NCI-H526 (cell line): ENCODE measurements around the gene RNGTT.
A peak's percentile ranks its signal among the peaks of the same experiment; 100 is the strongest.
"Not testable (repeated sequence)": the region's sequence is repeated elsewhere in the genome, so short reads cannot be mapped to it uniquely, and the experiment has no call there.

ENCODE experiments used
- DNase-seq, 2 experiments: peaks; one replicate each; lab custom pipeline; 2025; lab: John Stamatoyannopoulos, UW

RNGTT gene

DNA sequence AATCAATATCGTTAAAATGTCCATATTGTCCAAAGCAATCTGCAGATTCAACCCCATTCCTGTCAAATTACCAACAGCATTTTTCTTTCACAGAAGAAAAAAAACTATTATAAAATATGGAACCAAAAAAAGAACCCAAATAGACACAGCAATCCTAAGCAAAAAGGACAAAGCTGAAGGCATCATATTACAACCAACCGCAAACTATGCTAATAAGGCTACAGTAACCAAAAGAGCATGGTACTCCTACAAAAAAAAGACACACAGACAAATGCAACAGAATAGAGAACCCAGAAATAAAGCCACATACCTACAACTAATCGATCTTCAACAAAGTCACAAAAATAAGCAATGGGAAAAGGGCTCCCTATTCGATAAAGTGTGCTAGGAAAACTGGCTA, 49.2 kb downstream of the RNGTT start:
- peak; percentile 27 to 62 for DNase-seq

DNA sequence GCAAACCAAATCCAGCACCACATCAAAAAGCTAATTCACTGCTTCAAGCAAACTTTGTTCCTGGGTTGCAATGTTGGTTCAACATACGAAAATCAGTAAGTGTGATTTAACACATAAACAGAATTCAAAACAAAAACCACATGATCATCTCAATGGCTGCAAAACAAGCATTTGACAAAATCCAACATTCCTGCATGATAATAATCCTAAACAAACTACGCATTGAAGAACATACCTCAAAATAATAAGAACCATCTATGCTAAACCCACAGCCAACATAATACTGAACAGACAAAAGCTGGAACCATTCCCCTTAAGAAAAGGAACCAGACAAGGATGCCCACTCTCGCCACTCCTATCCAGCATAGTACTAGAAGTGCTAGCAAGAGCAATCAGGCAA, 49.9 kb downstream of the RNGTT start:
- no peak for DNase-seq

DNA sequence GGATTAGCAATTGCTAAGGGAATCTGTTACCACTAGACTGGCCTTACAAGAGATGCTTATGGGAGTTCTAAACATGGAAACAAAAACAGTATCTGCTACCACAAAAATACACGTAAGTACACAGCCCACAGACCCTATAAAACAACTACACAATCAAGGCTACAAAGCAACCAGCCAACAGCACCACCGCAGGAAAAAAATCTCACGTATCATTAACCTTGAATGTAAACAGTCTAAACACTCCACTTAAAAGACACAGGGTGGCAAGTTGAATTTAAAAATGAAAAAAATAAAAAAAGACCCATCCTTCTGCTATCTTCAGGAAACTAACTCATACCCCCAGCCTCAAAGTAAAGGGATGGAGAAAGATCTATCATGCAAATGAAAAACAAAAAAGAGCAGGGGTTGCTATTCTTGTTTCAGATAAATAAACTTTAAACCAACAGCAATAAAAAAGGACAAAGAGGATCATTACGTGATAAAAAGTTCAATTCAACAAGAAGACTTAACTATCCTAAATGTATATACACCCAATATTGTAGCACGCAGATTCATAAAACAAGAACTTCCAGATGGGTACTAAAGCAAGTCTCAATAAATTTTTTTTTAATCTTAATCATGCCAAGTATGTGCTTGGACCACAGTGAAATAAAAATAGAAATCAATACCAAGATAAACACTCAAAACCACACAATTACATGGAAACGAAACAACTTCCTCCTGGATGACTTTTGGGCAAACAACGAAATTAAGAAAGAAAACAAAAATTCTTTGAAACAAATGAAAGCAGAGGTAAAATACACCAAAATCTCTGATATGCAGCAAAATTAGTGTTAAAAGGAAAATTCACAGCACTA, 52.3 kb downstream of the RNGTT start:
- DNase-seq, result no peak

DNA sequence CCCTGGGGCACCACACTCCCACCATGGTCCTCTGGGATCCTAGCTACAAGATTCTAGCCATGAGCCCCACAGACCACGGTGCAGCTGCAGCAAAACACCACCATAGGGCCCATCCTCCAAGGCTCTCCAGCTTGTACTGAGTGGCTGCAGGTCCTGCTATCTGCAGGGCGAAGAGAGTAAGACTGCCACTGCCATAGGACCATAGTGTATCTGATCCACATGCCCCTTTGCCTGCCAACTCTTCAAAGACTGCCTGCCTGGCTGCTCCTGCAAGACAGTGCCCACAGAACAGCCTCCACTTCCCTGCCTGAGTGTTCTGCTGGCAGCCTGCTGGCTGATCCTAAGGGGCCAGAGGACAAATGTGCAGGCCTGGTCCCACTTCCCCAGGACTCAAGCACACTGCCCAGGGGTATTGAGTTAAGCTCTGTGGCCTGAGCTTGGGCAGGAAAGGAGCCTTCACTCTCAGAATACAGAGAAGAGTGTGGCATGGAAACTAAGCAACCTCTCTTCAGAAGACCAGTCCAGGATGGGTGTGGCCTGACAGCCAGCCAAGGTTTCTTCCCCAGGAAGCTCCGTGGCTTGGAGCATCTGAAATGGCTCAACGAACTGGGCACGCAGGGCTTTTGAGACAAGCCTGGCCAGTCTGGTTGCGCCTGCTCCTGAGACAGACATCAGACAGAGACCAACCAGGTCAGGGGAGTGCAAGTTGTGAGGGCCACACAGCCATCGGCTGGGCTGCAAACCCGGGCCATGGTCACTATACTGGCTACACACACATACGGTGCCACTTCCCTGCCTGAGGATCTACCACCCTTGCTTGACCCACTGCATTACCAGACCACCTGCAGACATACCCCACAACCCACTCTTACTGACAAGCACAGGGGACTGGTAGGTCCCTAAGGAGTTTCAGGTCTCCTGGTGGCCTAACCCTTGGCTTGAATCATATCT, 54.5 kb downstream of the RNGTT start:
- DNase-seq, result no peak

DNA sequence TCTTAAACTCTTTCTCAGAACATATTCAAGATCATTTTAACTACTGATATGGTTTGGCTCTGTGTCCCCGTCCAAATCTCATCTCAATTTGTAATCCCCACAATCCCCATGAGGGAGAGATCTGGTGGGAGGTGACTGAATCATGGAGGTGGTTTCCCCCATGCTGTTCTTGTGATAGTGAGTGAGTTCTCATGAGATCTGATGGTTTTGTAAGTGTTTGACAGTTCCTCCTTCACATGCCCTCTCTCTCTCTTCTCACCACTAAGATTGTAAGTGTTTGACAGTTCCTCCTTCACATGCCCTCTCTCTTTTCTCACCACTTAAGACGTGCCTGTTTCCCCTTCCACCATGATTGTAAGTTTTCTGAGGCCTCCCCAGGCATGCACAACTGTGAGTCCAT, 56.3 kb downstream of the RNGTT start:
- DNase-seq, result not testable (repeated sequence)

DNA sequence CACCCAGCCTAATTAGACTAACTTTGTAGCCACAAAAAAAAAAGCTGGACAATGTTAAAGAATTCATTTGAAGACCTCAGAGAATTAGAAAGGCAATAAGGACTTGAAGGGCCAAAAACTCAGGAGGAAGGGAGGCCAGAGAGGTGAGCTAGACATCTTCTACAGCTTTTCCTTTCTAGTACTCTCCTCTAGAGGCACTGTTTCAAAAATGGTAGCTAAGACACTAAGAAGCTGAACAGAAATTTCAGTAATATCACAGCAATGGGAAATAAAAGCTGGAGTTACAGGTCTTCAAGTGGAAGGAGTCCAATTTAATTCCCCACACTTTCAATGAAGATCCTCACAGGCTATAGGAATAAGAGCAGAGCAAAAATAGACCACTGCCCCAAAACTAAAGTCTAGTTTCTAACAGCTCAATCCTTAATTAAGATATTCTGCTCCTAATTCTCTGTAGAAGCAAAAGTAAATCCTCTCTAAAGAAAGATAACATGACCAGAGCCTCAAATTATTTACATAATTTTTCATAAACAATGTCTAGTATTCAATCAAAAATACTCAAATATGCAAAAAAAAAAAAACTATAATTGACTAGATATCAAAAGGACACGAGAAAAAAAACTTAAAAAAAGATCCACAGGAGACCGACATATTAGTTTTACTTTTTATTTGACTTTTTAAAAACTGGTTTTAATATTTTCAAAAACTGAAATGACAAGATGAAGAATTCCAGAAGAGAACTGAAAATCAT, 63.7 kb downstream of the RNGTT start:
- no peak for DNase-seq

DNA sequence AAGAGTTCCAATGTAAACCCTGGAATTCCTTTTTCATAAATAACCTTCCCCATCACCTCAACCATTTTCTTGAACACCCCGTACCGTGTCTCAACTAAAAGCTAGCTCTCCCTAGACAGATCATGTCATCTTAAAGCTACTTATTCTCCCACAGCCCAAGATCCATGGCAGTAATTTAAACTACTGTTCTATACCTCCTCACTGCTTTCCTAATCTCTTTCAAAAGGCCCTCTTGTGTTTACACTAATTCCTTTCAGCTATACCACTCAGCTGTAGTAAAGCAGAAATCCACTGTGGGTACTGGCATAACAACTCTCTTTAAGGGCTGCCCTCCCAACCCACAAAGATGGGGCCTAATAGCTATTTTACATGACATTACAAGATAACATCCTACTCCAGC, 67.5 kb downstream of the RNGTT start:
- DNase-seq, result no peak

DNA sequence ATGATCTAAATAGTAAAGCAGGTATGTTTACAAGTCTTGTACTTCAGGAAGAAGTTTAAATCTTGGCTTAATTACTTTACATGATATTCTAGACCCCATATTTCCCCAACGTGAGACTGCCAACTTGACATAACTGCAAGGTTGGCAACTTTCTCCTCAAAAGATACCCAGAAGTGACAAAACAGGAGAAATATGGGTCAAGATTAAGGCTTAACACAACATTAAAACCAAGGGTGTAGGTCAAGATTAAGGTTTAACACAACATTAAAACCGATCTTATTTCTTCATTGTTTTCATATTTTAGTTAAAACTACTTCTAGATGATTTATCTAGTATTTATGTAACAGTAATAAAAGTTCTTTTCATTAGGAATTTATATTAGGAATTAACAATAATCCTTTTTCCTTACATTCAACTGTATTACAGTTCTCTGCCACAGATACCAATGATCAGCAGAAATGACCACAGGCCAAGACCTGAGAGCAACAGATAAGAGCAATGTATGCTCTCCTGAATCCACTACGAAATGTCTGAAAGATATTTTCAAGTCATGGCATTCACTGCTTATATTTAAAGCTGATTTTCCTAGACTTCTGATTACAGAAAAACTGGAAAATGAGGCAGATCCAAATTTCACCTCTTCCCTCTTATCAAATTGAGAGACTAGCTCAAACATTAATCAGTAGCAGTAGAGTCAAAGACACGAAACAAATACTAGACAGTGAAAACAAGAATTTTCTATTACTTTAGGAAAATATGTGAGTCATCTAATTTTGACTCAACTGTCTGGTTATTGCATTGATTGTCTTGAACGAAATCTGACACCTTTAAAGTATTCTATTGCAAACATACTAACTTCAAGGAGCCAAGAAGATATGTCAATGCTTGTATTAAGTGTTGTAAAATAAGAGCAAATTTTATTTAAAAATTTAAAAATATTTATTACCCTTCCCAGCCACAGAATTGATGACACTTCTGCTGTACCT, 72.3 kb downstream of the RNGTT start:
- DNase-seq, result no peak

DNA sequence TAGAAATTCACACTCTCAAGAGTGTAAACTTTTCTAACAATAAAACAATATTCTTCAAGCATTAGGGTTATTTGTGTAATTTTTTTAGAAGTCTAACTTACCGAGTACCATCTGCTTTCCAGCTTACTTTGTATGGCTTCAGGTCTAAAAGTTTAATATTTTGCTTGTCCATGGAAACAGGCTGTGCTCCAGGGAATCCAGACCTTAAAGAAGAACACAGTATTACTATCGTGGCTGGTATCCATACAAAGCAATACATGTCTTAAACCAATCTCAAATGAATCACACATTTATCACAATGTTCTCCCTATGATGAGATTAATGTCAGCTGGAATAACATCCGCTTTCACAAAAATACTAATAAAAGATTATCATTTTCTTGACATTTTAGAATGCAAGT, 73.0 kb downstream of the RNGTT start:
- no peak for DNase-seq

DNA sequence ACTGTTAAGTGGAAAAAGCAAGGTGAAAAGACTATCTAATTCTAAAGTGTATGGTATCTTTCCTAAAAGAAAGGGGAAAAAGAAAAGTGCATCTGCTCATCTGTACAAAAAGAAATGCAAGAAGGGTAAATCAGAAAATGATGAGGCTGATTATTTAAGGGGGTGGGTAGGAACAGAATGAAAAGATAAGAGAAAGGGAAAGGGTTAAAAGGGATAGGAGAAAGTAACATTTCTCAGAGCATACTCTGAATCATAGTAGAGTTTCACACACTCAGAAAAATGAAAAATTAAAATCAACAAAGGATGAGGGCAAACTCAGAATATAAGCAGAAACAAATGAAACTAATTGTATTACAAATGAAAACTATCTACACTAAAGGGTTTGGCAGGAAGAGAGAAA, 79.1 kb downstream of the RNGTT start:
- DNase-seq, result no peak

DNA sequence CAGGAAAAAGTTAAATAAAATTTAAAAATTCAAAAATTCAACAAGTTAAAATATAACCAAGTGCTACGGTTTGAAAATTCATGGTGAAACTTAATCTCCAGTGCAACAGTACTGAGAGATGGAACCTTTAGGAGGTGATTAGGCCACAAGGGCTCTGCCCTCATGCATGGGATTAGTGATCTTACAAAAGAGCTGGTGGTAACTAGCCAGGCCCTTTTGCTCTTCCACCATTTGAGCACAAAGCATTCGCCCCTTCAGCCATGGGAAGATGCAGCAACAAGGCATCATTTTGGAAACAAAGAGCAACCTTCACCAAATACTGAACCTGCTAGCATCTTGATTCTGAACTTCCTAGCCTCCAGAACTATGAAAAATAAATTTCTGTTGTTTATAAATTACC, 80.9 kb downstream of the RNGTT start:
- DNase-seq, result no peak

DNA sequence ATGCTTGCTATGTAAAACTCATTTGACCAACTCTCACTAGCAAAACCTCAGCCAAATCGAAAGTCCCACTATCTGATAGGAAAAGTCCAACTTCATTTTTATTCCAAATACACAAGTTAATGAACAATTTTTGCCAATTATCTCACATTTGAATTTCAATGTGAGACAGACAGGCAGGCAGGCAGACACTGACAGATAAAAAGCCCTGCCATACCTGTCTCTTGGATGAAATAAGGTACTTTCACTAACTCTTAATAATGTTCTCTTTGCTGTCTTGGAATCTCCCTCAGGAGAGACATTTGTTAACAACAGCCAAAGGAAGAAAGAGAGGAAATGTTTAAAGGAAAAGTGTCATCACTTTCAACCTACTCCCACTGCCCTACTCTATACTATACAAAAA, 82.0 kb downstream of the RNGTT start:
- no peak for DNase-seq

DNA sequence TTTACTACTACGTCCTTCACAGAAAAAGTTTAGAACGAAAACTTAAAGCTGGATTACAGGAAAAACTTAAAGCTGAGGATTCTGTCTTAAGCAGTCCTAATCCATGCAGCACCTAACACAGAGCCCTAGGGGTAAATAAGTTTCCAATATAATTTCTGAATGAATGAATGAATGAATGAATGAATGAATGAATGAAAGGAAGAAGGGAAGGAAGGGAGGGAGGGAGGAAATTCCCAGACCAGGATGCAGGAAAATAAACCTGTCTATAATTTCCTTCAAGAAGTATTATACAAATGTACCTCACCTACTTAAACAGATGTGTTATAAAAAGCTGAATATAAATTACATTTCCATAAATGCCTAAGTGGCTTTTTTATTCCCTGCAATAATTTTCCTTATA, 83.4 kb downstream of the RNGTT start:
- DNase-seq, result no peak

DNA sequence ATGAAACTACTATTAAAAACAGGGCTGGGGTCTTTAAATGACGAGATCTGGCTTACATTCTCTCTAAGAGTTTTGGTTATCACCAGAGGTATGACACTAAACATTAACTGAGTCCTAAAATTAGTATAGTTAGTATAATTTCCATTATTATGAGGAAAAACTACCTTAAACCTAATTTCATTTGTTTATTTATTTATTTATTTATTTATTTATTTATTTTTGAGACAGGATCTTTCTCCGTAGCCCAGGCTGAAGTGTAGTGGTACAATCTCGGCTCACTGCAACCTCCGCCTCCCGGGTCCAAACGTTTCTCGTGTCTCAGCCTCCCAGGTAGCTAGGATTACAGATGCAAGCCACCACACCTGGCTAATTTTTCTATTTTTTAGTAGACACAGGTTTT, 85.5 kb downstream of the RNGTT start:
- DNase-seq, result no peak

DNA sequence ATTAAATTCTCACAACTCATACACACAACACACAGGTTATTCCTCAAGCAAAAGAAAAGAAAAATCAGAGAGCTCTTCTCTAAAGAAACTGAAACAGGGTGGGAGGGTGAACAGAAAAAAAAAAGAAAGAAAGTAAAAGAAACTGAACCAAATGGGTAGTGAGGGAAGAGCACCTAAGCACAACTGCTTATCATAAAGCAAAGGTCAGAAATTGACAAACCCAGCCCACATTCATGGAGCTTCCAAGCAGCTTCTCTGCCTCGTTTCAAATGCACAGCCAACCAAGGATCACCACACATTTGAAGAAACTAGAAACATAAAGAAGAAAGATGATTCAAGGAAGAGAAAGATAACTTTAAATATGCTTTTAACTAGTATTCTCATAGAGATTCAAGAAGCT, 90.5 kb downstream of the RNGTT start:
- DNase-seq, result no peak

DNA sequence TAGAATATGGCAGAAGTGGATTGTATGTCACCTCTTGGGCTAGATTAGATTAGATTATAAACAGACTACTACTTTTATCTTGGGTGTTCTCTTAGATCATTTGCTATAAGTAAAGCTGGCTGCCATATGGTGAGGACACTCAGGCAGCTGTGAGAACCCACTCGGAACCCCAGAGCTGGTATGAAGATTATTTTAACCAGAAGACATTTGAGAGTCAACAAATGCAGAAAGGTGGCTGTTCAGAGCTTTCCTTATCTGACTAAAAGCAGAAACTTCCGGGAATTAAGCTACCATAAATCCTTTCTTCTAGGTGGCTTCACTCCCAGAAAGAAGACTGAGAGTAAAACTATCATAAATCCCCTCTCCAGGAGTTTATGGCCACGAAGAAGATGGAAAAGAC, 91.9 kb downstream of the RNGTT start:
- no peak for DNase-seq

DNA sequence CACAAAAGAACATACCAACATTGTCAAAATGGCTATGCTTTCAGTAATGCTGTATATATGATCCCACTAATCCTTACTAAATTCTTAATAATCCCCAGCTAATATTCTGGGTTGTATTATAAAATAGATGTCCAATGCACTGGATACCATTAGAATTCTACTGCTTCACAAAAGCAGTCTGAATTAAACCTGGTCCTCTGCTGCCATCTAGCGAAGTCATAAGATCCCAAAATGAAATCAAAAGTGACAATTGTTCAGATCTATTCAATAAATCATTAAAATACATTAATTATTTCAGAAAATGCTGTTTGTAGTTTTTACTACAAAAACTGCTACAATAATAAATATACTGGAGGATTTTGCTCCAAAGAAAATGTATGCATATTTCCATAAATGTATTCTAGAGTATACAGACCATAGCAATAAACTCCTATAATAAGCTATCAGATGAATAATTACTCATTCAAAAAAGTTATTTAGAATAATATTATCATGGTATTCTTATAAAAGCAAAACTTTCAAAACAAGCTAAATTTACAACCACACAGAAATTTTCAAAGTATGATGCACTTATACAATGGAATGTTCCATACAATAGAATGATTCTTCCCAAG, 92.6 kb downstream of the RNGTT start:
- peak; percentile 19 to 80 for DNase-seq

DNA sequence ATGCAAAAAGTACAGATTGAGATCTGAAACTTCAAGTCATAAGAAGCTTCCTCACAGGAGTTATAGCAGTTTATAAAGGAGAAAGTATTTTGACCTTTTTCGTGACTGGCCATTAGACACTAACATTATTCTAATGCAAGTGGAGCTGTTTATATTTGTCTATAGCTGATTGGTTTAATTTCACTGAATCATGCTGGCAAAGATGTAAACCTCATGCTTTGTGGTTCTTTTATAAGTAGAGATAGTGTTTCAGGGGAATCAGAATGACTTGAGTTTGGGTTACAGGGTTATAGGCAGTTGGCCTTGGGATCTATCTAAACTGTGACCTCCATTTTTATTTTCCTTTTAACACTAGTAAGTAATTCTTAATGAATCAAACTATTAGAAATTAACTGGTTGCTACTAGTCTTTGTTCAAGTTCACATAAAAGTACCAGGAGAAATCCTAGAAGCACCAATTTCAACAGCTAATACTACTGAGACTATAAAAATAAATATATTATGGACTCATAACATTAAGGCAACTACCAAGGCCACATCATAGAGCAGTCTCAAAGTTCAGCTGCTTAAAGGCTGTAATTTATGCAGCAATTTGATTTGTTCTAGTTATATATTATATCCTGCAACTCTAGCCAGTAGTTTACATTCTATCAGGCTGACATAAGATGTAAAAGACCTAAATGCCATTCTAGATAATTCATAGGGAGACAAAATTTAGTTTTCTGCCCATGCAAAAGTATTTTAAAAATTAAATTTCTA, 94.0 kb downstream of the RNGTT start:
- DNase-seq, result no peak

DNA sequence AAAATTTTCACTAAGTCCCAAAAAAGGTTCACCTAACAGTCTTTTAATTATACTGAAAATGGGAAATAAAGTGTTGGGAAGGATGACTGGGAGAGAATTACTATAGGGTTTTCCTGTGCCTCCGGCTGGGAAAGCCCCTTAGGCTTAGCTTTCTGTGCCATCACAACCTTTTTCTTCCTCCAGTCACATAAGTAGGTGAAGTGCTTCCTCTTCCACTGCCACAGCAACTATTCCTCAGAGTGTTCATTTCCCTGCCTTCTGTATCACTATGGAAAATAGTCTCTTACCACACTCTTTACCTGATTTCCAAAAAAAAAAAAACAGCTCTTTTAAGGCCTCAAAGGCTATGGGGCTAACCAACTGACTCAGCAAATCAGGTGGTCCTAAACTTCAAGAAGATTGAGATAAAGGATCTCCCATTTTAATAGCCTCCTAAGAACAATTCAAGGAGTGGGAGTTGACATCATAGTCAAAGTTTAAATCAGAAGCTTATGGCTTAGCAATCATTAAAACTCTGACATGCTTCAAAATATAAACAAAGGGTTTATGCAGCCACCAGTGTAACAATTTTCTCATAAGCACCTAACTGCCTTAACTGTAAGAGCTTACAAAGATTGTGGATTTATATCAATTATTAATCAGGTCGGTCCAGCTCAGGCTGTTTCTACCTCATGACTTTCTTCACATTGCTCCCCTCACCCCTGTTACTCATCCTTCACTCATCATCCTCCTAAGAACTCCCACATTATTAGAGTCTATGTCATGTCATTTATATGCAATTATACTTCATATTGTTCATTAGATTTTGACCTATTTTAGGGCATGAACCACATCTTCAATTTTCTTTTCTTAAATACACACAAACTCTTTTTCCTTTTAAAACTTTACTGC, 95.3 kb downstream of the RNGTT start:
- DNase-seq, result no peak
